H9 (cell line): Measurements from ENCODE around the gene CXCL10. TPM values are rescaled to one million over a fixed set of nuclear protein-coding genes. Genes with fewer than 3 reads are reported as not detected.

Source experiments
- DNase-seq: peaks from one replicate; pipeline ENCODE4 v3.0.0-alpha.2; 2017
- H2AFZ ChIP-seq: one replicate; pipeline ENCODE4 v1.6.1; 2013; ENCODE audit warnings: mild to moderate bottlenecking, low read length, control low read depth, moderate library complexity
- H2AK5ac ChIP-seq: 2 replicates; pipeline ENCODE4 v1.6.1; 2013; ENCODE audit warnings: low read length, control low read depth, mixed read lengths; ENCODE audit not compliant: insufficient read length
- H2BK120ac ChIP-seq: one replicate; pipeline ENCODE4 v1.6.1; 2013; ENCODE audit warnings: low read depth, mild to moderate bottlenecking, low read length, control low read depth, inconsistent platforms; ENCODE audit not compliant: poor library complexity, severe bottlenecking
- H2BK12ac ChIP-seq: 2 replicates; pipeline ENCODE4 v1.6.1; 2013; ENCODE audit warnings: low read length, control low read depth, mixed read lengths, low read depth; ENCODE audit not compliant: insufficient read length
- H2BK15ac ChIP-seq: 2 replicates; pipeline ENCODE4 v1.6.1; 2013; ENCODE audit warnings: low read depth, low read length, control low read depth
- H2BK20ac ChIP-seq: one replicate; pipeline ENCODE4 v1.6.1; 2013; ENCODE audit warnings: low read depth, mild to moderate bottlenecking, low read length, control low read depth, inconsistent platforms; ENCODE audit not compliant: poor library complexity, severe bottlenecking
- H2BK5ac ChIP-seq: 2 replicates; pipeline ENCODE4 v1.6.1; 2013; ENCODE audit warnings: low read length, control low read depth, mixed read lengths; ENCODE audit not compliant: insufficient read length
- H3K14ac ChIP-seq: 2 replicates; pipeline ENCODE4 v1.6.1; 2013; ENCODE audit warnings: low read length, control low read depth; ENCODE audit not compliant: insufficient read depth
- H3K18ac ChIP-seq: 2 replicates; pipeline ENCODE4 v1.6.1; 2013; ENCODE audit warnings: low read depth, mild to moderate bottlenecking, mixed read lengths, low read length, control low read depth; ENCODE audit not compliant: insufficient read length
- H3K23ac ChIP-seq: 2 replicates; pipeline ENCODE4 v1.6.1; 2013; ENCODE audit warnings: low read length, control low read depth, mixed read lengths, low read depth; ENCODE audit not compliant: insufficient read length
- H3K23me2 ChIP-seq: 2 replicates; pipeline ENCODE4 v1.6.1; 2013; ENCODE audit warnings: low read depth, mild to moderate bottlenecking, mixed read lengths, low read length, control low read depth; ENCODE audit not compliant: insufficient read length, poor library complexity, severe bottlenecking
- H3K27ac ChIP-seq: 2 replicates; pipeline ENCODE4 v1.5.1; 2013; ENCODE audit warnings: low read length, control low read depth, mixed read lengths, low read depth; ENCODE audit not compliant: insufficient read length
- H3K27me3 ChIP-seq: 2 replicates; pipeline ENCODE4 v1.6.1; 2013; ENCODE audit warnings: low read length, control low read depth, inconsistent platforms; ENCODE audit not compliant: insufficient read depth
- H3K4ac ChIP-seq: 2 replicates; pipeline ENCODE4 v1.6.1; 2013; ENCODE audit warnings: low read depth, mild to moderate bottlenecking, control low read depth, inconsistent platforms, low read length, moderate library complexity
- H3K4me1 ChIP-seq: 2 replicates; pipeline ENCODE4 v1.6.1; 2013; ENCODE audit warnings: low read length, control low read depth, inconsistent platforms; ENCODE audit not compliant: insufficient read depth
- H3K4me2 ChIP-seq: 2 replicates; pipeline ENCODE4 v1.6.1; 2013; ENCODE audit warnings: low read length, control low read depth, mixed read lengths; ENCODE audit not compliant: insufficient read length, insufficient read depth
- H3K56ac ChIP-seq: 2 replicates; pipeline ENCODE4 v1.6.1; 2013; ENCODE audit warnings: low read depth, mild to moderate bottlenecking, mixed read lengths, low read length, control low read depth; ENCODE audit not compliant: insufficient read length
- H3K79me1 ChIP-seq: 2 replicates; pipeline ENCODE4 v1.6.1; 2013; ENCODE audit warnings: low read depth, mild to moderate bottlenecking, moderate library complexity, low read length, control low read depth, inconsistent platforms; ENCODE audit not compliant: insufficient read depth, poor library complexity, severe bottlenecking
- H3K79me2 ChIP-seq: 2 replicates; pipeline ENCODE4 v1.6.1; 2013; ENCODE audit warnings: low read length, control low read depth, inconsistent platforms; ENCODE audit not compliant: insufficient read depth
- H3K9ac ChIP-seq: 2 replicates; pipeline ENCODE4 v1.6.1; 2013; ENCODE audit warnings: low read length, control low read depth, mixed read lengths; ENCODE audit not compliant: insufficient read length; ENCODE audit errors: extremely low read depth
- H3K9me3 ChIP-seq: one replicate; pipeline ENCODE4 v1.6.1; 2013; ENCODE audit warnings: low read depth, low read length, inconsistent platforms; ENCODE audit not compliant: control insufficient read depth
- H3T11ph ChIP-seq: one replicate; pipeline ENCODE4 v1.6.1; 2013; ENCODE audit warnings: mild to moderate bottlenecking, low read length, control low read depth, inconsistent platforms
- H4K20me1 ChIP-seq: one replicate; pipeline ENCODE4 v1.6.1; 2013; ENCODE audit not compliant: control insufficient read depth, insufficient read length, insufficient read depth
- H4K5ac ChIP-seq: 2 replicates; pipeline ENCODE4 v1.6.1; 2013; ENCODE audit warnings: low read depth, mild to moderate bottlenecking, mixed read lengths, low read length, control low read depth; ENCODE audit not compliant: insufficient read length
- H4K8ac ChIP-seq: replicated peaks from 2 replicates; pipeline ENCODE4 v1.6.1; 2013; ENCODE audit warnings: low read length, control low read depth, mixed read lengths, low read depth; ENCODE audit not compliant: insufficient read length
- H4K91ac ChIP-seq: 2 replicates; pipeline ENCODE4 v1.6.1; 2013; ENCODE audit warnings: low read depth, mild to moderate bottlenecking, moderate library complexity, mixed read lengths, low read length, control low read depth; ENCODE audit not compliant: insufficient read length
- H3K27ac Mint-ChIP-seq, 3 experiments: 2 replicates in 2 of 3; 3 replicates in 1 of 3; pipeline ENCODE4 v1.8.0; 2020 to 2021; ENCODE audit warnings: mixed read lengths in 3 of 3, mild to moderate bottlenecking in 1 of 3, moderate library complexity in 1 of 3
- H3K27me3 Mint-ChIP-seq: 2 replicates; pipeline ENCODE4 v1.8.0; 2021; ENCODE audit warnings: low read depth, mild to moderate bottlenecking, moderate library complexity, mixed read lengths
- H3K36me3 Mint-ChIP-seq, 3 experiments: 2 replicates in 2 of 3; 3 replicates in 1 of 3; pipeline ENCODE4 v1.8.0; 2020 to 2021; ENCODE audit warnings: low read depth in 3 of 3, mixed read lengths in 3 of 3; ENCODE audit not compliant: insufficient read depth in 1 of 3
- H3K4me1 Mint-ChIP-seq, 2 experiments: 2 replicates each; pipeline ENCODE4 v1.8.0; 2020; ENCODE audit warnings: mixed read lengths in 2 of 2
- H3K4me3 Mint-ChIP-seq, 2 experiments: 2 replicates in 1 of 2; 3 replicates in 1 of 2; pipeline ENCODE4 v1.8.0; 2020 to 2021; ENCODE audit warnings: mild to moderate bottlenecking in 2 of 2, mixed read lengths in 2 of 2, moderate library complexity in 1 of 2
- H3K9me3 Mint-ChIP-seq, 2 experiments: 2 replicates in 1 of 2; 3 replicates in 1 of 2; pipeline ENCODE4 v1.8.0; 2020; ENCODE audit warnings: mild to moderate bottlenecking in 2 of 2, mixed read lengths in 2 of 2, moderate library complexity in 1 of 2
- CTCF ChIP-seq: fragments of 200-600 bp; sonication (generic); conservative IDR thresholded peaks from 3 replicates; pipeline ENCODE4 v1.8.0; 2021; ENCODE audit warnings: antibody characterized with exemption, mild to moderate bottlenecking
- WGBS: extraction: QIAGEN DNeasy Blood & Tissue Kit; methylation state at CpG from one replicate; pipeline ENCODE4 v1.1.7; 2013; ENCODE audit warnings: missing lambda C conversion rate, low lambda C conversion rate, mixed read lengths; ENCODE audit not compliant: insufficient read length; ENCODE audit errors: extremely low coverage; 5-methylcytosine and 5-hydroxymethylcytosine counted together
- total RNA-seq: library from RNA; stranded (reverse); gene quantifications from 2 replicates; pipeline ENCODE4 v1.2.1, GENCODE V29; 2021

Gene CXCL10
- total RNA-seq, 1 experiment from 2014 or later: not detected

DNA sequence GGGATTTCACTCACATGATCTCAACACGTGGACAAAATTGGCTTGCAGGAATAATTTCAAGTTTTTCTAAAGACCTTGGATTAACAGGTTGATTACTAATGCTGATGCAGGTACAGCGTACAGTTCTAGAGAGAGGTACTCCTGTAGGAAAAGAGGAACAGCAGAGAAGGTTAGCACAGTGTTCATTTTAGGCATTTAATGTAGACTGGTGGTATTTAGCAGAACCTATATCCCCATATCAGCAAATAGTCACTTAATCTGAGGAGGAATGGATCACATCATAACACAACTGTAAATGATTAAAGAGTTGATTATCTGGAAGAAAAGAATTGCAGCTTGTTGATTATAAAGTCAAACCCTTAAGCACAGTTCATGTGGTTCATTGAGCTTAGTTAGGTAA, 620 bp downstream of the CXCL10 start:
- H3K27ac Mint-ChIP-seq: no peak overlapping the region
- TF ChIP-seq CTCF: no peak
- H3K9me3 Mint-ChIP-seq: no peaks in the 10 kb centered on the region
- Histone ChIP-seq H2BK120ac (no peak overlapping the region), H3K79me2 (no peaks in the 10 kb centered on the region), H3K4me1 (no peaks in the 10 kb centered on the region), H3K23me2 (no peaks in the 10 kb centered on the region), H3T11ph (no peak overlapping the region), H3K79me1 (no peaks in the 10 kb centered on the region), H3K23ac (no peak overlapping the region), H3K27me3 (no peaks in the 10 kb centered on the region), H2BK15ac (no peak overlapping the region), H3K18ac (no peak overlapping the region), H4K8ac (no peak overlapping the region), H2BK12ac (no peak overlapping the region), H2AFZ (no peak overlapping the region), H4K20me1 (no peaks in the 10 kb centered on the region), H3K14ac (no peak overlapping the region), H4K91ac (no peak overlapping the region), H3K4ac (no peak overlapping the region), H2BK20ac (no peak overlapping the region), H2AK5ac (no peak overlapping the region), H4K5ac (no peak overlapping the region), H3K56ac (no peak overlapping the region), H3K9me3 (no peaks in the 10 kb centered on the region), H3K4me2 (no peak overlapping the region), H2BK5ac (no peak overlapping the region), H3K9ac (no peak overlapping the region), H3K27ac (no peak overlapping the region)
- WGBS: no CpG with 5 or more reads among the region's 2 CpGs
- H3K27me3 Mint-ChIP-seq: peaks cover 2% of the 10 kb centered on the region; the same call in 1 of the 2 replicates
- no peaks in the 10 kb centered on the region for H3K4me1 Mint-ChIP-seq
- H3K36me3 Mint-ChIP-seq: no peaks in the 10 kb centered on the region
- no peak overlapping the region for H3K4me3 Mint-ChIP-seq
- no peak for DNase-seq
